CD4-positive, alpha-beta memory T cell (primary cell): ENCODE results near the gene PLD1. TPM values are rescaled to one million over a fixed set of nuclear protein-coding genes. Genes with fewer than 3 reads are reported as not detected.

Experiments used
- CTCF ChIA-PET: fragments of 350-600 bp; sonication (Branson Sonifier 250); formaldehyde crosslinking; loops from one replicate; lab custom pipeline; 2021; ENCODE audit warnings: inconsistent platforms; ENCODE audit not compliant: partially characterized antibody; lab: Charles Lee
- POLR2A ChIA-PET: fragments of 350-600 bp; sonication (Branson Sonifier 250); formaldehyde crosslinking; loops from one replicate; lab custom pipeline; 2021; ENCODE audit not compliant: partially characterized antibody; lab: Charles Lee
- DNase-seq, 5 donors: peaks; one replicate each; pipeline versions ENCODE4 v3.0.0 to v3.0.0-alpha.2; 2020 to 2022; ENCODE audit warnings: mixed read lengths in 1 of 5
- H3K27ac ChIP-seq: one replicate; pipeline ENCODE4 v1.7.0; 2013; ENCODE audit warnings: low read depth, low read length
- H3K27me3 ChIP-seq: 2 replicates; pipeline ENCODE4 v1.7.0; 2013; ENCODE audit warnings: mild to moderate bottlenecking, low read length, moderate library complexity; ENCODE audit not compliant: insufficient read depth
- H3K36me3 ChIP-seq: 2 replicates; pipeline ENCODE4 v1.7.0; 2013; ENCODE audit warnings: mild to moderate bottlenecking, low read length, moderate library complexity; ENCODE audit not compliant: insufficient read depth
- H3K4me1 ChIP-seq: 2 replicates; pipeline ENCODE4 v1.7.0; 2013; ENCODE audit warnings: mild to moderate bottlenecking, low read length, moderate library complexity; ENCODE audit not compliant: insufficient read depth
- H3K4me3 ChIP-seq, 2 donors: one replicate each; pipeline ENCODE4 v1.7.0; 2013; ENCODE audit warnings: low read length in 2 of 2, mild to moderate bottlenecking in 1 of 2
- H3K9me3 ChIP-seq, 2 donors: one replicate each; pipeline ENCODE4 v1.7.0; 2013; ENCODE audit warnings: low read length in 2 of 2, control low read depth in 1 of 2; ENCODE audit not compliant: control insufficient read depth in 1 of 2
- H3K27ac Mint-ChIP-seq, 7 donors: one replicate each; pipeline ENCODE4 v1.8.0; 2020 to 2021; ENCODE audit warnings: mixed read lengths in 7 of 7, mild to moderate bottlenecking in 6 of 7, inconsistent platforms in 3 of 7, moderate library complexity in 3 of 7
- H3K27me3 Mint-ChIP-seq, 2 donors: one replicate each; pipeline ENCODE4 v1.8.0; 2020 to 2021; ENCODE audit warnings: mixed read lengths in 2 of 2
- H3K36me3 Mint-ChIP-seq, 2 donors: one replicate each; pipeline ENCODE4 v1.8.0; 2020 to 2021; ENCODE audit warnings: mixed read lengths in 2 of 2, inconsistent platforms in 1 of 2, mild to moderate bottlenecking in 1 of 2
- H3K4me1 Mint-ChIP-seq, 4 donors: one replicate each; pipeline ENCODE4 v1.8.0; 2020 to 2021; ENCODE audit warnings: mixed read lengths in 4 of 4, mild to moderate bottlenecking in 1 of 4
- H3K4me3 Mint-ChIP-seq, 8 donors: one replicate each; pipeline ENCODE4 v1.8.0; 2020 to 2021; ENCODE audit warnings: mixed read lengths in 8 of 8, mild to moderate bottlenecking in 7 of 8, moderate library complexity in 6 of 8, inconsistent platforms in 3 of 8
- H3K9me3 Mint-ChIP-seq, 8 donors: one replicate each; pipeline ENCODE4 v1.8.0; 2020 to 2021; ENCODE audit warnings: mixed read lengths in 8 of 8, mild to moderate bottlenecking in 5 of 8, inconsistent platforms in 3 of 8, moderate library complexity in 1 of 8
- intact Hi-C: fragments of 100-400 bp; cut with micrococcal nuclease; formaldehyde crosslinking; loops from one replicate; pipeline ENCODE4 v1.15.1; 2023
- polyA plus RNA-seq, 2 donors: library from polyadenylated mRNA; unstranded; fragments of 300-500 nt; fragmentation: Illumina TruSeq; gene quantifications; one replicate each; pipeline ENCODE4 v1.2.3, GENCODE V29; 2021
- total RNA-seq, 2 experiments: library from RNA; stranded (reverse); gene quantifications; one replicate each; pipeline ENCODE4 v1.2.3, GENCODE V29; 2021

The PLD1 gene
- total and polyA plus RNA-seq, 4 experiments from 2014 or later = 1.2 to 2.0 (median 1.3) TPM; not detected in 1

GRCh38 chr3:171772427-171773056 is 37.7 kb downstream of the PLD1 start:
- ChIA-PET CTCF (interaction anchor here (0.6 to 4.3 kb wide), 34 partner anchors 9 to 1361 kb away, joined by 3 to 48 read pairs (median 4); no protein-coding TSS in a partner anchor), POLR2A (no interaction called here)
- Mint-ChIP-seq H3K36me3 (no peaks in the 10 kb centered on the region), H3K4me1 (peaks cover 0 to 6% (median 1%) of the 10 kb centered on the region in 4 donors), H3K27ac (no peak overlapping the region), H3K27me3 (peaks cover under 1 to 5% of the 10 kb centered on the region in 2 donors), H3K4me3 (no peak overlapping the region), H3K9me3 (no peaks in the 10 kb centered on the region)
- no peaks in the 10 kb centered on the region for H3K4me1 ChIP-seq
- no peak overlapping the region for H3K4me3 ChIP-seq
- DNase-seq = peak; percentile 32 to 39 (median 36)
- H3K27me3 ChIP-seq = no peaks in the 10 kb centered on the region
- H3K27ac ChIP-seq = no peak overlapping the region
- H3K9me3 ChIP-seq = no peaks in the 10 kb centered on the region
- H3K36me3 ChIP-seq = no peaks in the 10 kb centered on the region
- intact Hi-C loops = loop anchor here (5.0 kb wide), 2 partner anchors 895 to 1360 kb away; no protein-coding TSS in a partner anchor

- Histone ChIP-seq H3K36me3 (no peaks in the 10 kb centered on the region), H3K4me1 (no peaks in the 10 kb centered on the region), H3K27ac (no peak overlapping the region), H3K9me3 (no peaks in the 10 kb centered on the region), H3K4me3 (no peak overlapping the region), H3K27me3 (no peaks in the 10 kb centered on the region)
- no peaks in the 10 kb centered on the region for H3K9me3 Mint-ChIP-seq
- DNase-seq = no peak
- intact Hi-C loops = loop anchor here (5.0 kb wide), 2 partner anchors 896 to 1359 kb away; no protein-coding TSS in a partner anchor
- ChIA-PET CTCF (interaction anchor here (0.6 to 4.3 kb wide), 16 partner anchors 8 to 852 kb away, joined by 3 to 48 read pairs (median 6); no protein-coding TSS in a partner anchor), POLR2A (no interaction called here)
- no peak overlapping the region for H3K27ac Mint-ChIP-seq
- peaks cover 0 to 6% (median under 1%) of the 10 kb centered on the region in 4 donors for H3K4me1 Mint-ChIP-seq
- H3K36me3 Mint-ChIP-seq = no peaks in the 10 kb centered on the region
- no peak overlapping the region for H3K4me3 Mint-ChIP-seq
- peaks cover 2 to 3% of the 10 kb centered on the region in 2 donors for H3K27me3 Mint-ChIP-seq
These were observed 39.3 kb downstream of the PLD1 start for GRCh38 chr3:171770689-171771620.

GRCh38 chr3:171769461-171769860 is 40.8 kb downstream of the PLD1 start:
- peaks cover 0 to 6% (median under 1%) of the 10 kb centered on the region in 4 donors for H3K4me1 Mint-ChIP-seq
- H3K27me3 Mint-ChIP-seq = peaks cover 2 to 3% of the 10 kb centered on the region in 2 donors
- no peaks in the 10 kb centered on the region for H3K36me3 ChIP-seq
- no peaks in the 10 kb centered on the region for H3K27me3 ChIP-seq
- H3K9me3 Mint-ChIP-seq = no peaks in the 10 kb centered on the region
- no peaks in the 10 kb centered on the region for H3K36me3 Mint-ChIP-seq
- DNase-seq = no peak
- CTCF ChIA-PET = interaction anchor here (0.7 to 1.2 kb wide), 2 partner anchors 11 to 675 kb away, joined by 3 read pairs; no protein-coding TSS in a partner anchor
- intact Hi-C loops = no loop called here
- no peak overlapping the region for H3K27ac ChIP-seq
- H3K27ac Mint-ChIP-seq = no peak overlapping the region
- POLR2A ChIA-PET = no interaction called here
- H3K9me3 ChIP-seq = no peaks in the 10 kb centered on the region
- H3K4me1 ChIP-seq = no peaks in the 10 kb centered on the region
- H3K4me3 Mint-ChIP-seq = no peak overlapping the region
- H3K4me3 ChIP-seq = no peak overlapping the region

- POLR2A ChIA-PET = no interaction called here
- Mint-ChIP-seq H3K36me3 (no peaks in the 10 kb centered on the region), H3K9me3 (no peaks in the 10 kb centered on the region), H3K4me1 (peaks cover 0 to 6% (median under 1%) of the 10 kb centered on the region in 4 donors), H3K4me3 (no peak overlapping the region), H3K27ac (no peak overlapping the region), H3K27me3 (peaks cover 2 to 3% of the 10 kb centered on the region in 2 donors)
- no peaks in the 10 kb centered on the region for H3K9me3 ChIP-seq
- intact Hi-C loops = no loop called here
- H3K27me3 ChIP-seq = no peaks in the 10 kb centered on the region
- no peak overlapping the region for H3K27ac ChIP-seq
- H3K36me3 ChIP-seq = no peaks in the 10 kb centered on the region
- CTCF ChIA-PET = interaction anchor here (0.7 to 1.2 kb wide), 2 partner anchors 10 to 675 kb away, joined by 3 read pairs; no protein-coding TSS in a partner anchor
- DNase-seq = no peak
- no peaks in the 10 kb centered on the region for H3K4me1 ChIP-seq
- no peak overlapping the region for H3K4me3 ChIP-seq
These were observed 41.3 kb downstream of the PLD1 start for GRCh38 chr3:171768986-171769385.

GRCh38 chr3:171768281-171768900 is 41.9 kb downstream of the PLD1 start:
- intact Hi-C loops = no loop called here
- no peaks in the 10 kb centered on the region for H3K9me3 ChIP-seq
- Mint-ChIP-seq H3K27ac (no peak overlapping the region), H3K9me3 (no peaks in the 10 kb centered on the region), H3K4me3 (no peak overlapping the region), H3K36me3 (no peaks in the 10 kb centered on the region), H3K27me3 (peaks cover 2 to 3% of the 10 kb centered on the region in 2 donors), H3K4me1 (peaks cover 0 to 6% (median under 1%) of the 10 kb centered on the region in 4 donors)
- H3K27ac ChIP-seq = no peak overlapping the region
- H3K4me3 ChIP-seq = no peak overlapping the region
- CTCF ChIA-PET = interaction anchor here (1.2 kb wide), 1 partner anchor 10 kb away, joined by 3 read pairs; no protein-coding TSS in a partner anchor
- H3K4me1 ChIP-seq = no peaks in the 10 kb centered on the region
- DNase-seq = no peak
- no peaks in the 10 kb centered on the region for H3K27me3 ChIP-seq
- no peaks in the 10 kb centered on the region for H3K36me3 ChIP-seq
- POLR2A ChIA-PET = no interaction called here

GRCh38 chr3:171765511-171765887 is 44.8 kb downstream of the PLD1 start:
- DNase-seq = no peak
- no peaks in the 10 kb centered on the region for H3K4me1 ChIP-seq
- Mint-ChIP-seq H3K9me3 (no peaks in the 10 kb centered on the region), H3K27me3 (peaks cover 6 to 7% of the 10 kb centered on the region in 2 donors), H3K27ac (no peak overlapping the region), H3K4me3 (no peak overlapping the region), H3K36me3 (no peaks in the 10 kb centered on the region), H3K4me1 (no peaks in the 10 kb centered on the region)
- ChIA-PET CTCF (interaction anchor here (0.6 kb wide), 1 partner anchor 148 kb away, joined by 3 read pairs; no protein-coding TSS in a partner anchor), POLR2A (no interaction called here)
- no peak overlapping the region for H3K27ac ChIP-seq
- intact Hi-C loops = no loop called here
- no peak overlapping the region for H3K4me3 ChIP-seq
- no peaks in the 10 kb centered on the region for H3K9me3 ChIP-seq
- H3K27me3 ChIP-seq = peaks cover 6% of the 10 kb centered on the region
- H3K36me3 ChIP-seq = no peaks in the 10 kb centered on the region
